ENCODE results near the gene ABCC3.

ABCC3 gene

GRCh38 chr17:50712641-50713040 is 78.0 kb downstream of the ABCC3 start:
- H3K27ac ChIP-seq (ENCODE audit: low read depth, low read length): no peak overlapping the region
- H4K20me1 ChIP-seq (ENCODE audit: control insufficient read depth, insufficient read depth, low read depth, low read length): no peaks in the 10 kb centered on the region
- no peaks in the 10 kb centered on the region for H3K27me3 ChIP-seq (ENCODE audit: control insufficient read depth, low read length)
- H3F3A ChIP-seq (ENCODE audit: control insufficient read depth, insufficient read depth): peaks cover 10% of the 10 kb centered on the region
- no peaks in the 10 kb centered on the region for H3K9me3 ChIP-seq (ENCODE audit: control insufficient read depth, insufficient read depth, low read length)
- no peaks in the 10 kb centered on the region for H3K36me3 ChIP-seq (ENCODE audit: control insufficient read depth, low read length)
- H3K4me3 ChIP-seq (ENCODE audit: low read length): no peak overlapping the region
- no peaks in the 10 kb centered on the region for H3K9me2 ChIP-seq (replicated peaks; ENCODE audit: control insufficient read depth, low read length)
- peaks cover 15% of the 10 kb centered on the region for H3K79me2 ChIP-seq (ENCODE audit: control insufficient read depth, low read length)
- H3K4me1 ChIP-seq (ENCODE audit: control insufficient read depth, low read length): peaks cover 28% of the 10 kb centered on the region
- TF ChIP-seq EZH2phosphoT487 (IDR thresholded peaks at IDR 0.05; ENCODE audit: borderline replicate concordance, low read length) (no peak), CTCF (IDR thresholded peaks at IDR 0.05; ENCODE audit: low read depth, low read length, poor library complexity, severe bottlenecking) (no peak)
- H3K4me2 ChIP-seq (ENCODE audit: low read length): no peak overlapping the region

GRCh38 chr17:50715471-50715870 is 80.8 kb downstream of the ABCC3 start:
- no peak overlapping the region for H3K4me3 ChIP-seq (ENCODE audit: low read length)
- peaks cover 2% of the 10 kb centered on the region for H3F3A ChIP-seq (ENCODE audit: control insufficient read depth, insufficient read depth)
- H3K9me2 ChIP-seq (replicated peaks; ENCODE audit: control insufficient read depth, low read length): no peaks in the 10 kb centered on the region
- H3K79me2 ChIP-seq (ENCODE audit: control insufficient read depth, low read length): peaks cover 18% of the 10 kb centered on the region
- H4K20me1 ChIP-seq (ENCODE audit: control insufficient read depth, insufficient read depth, low read depth, low read length): peaks cover 3% of the 10 kb centered on the region
- H3K27me3 ChIP-seq (ENCODE audit: control insufficient read depth, low read length): no peaks in the 10 kb centered on the region
- H3K27ac ChIP-seq (ENCODE audit: low read depth, low read length): no peak overlapping the region
- H3K36me3 ChIP-seq (ENCODE audit: control insufficient read depth, low read length): peaks cover 8% of the 10 kb centered on the region
- H3K4me2 ChIP-seq (ENCODE audit: low read length): no peak overlapping the region
- no peaks in the 10 kb centered on the region for H3K9me3 ChIP-seq (ENCODE audit: control insufficient read depth, insufficient read depth, low read length)
- TF ChIP-seq CTCF (IDR thresholded peaks at IDR 0.05; ENCODE audit: low read depth, low read length, poor library complexity, severe bottlenecking) (no peak), EZH2phosphoT487 (IDR thresholded peaks at IDR 0.05; ENCODE audit: borderline replicate concordance, low read length) (no peak)
- H3K4me1 ChIP-seq (ENCODE audit: control insufficient read depth, low read length): peaks cover 9% of the 10 kb centered on the region

GRCh38 chr17:50719144-50719923 is 84.7 kb downstream of the ABCC3 start, which contains the start of gene LUC7L3:
TSS of gene LUC7L3 (plus strand) at chr17:50719603. CDS start at chr17:50719733, 130 bp downstream.
- Histone ChIP-seq H3K4me2 (ENCODE audit: low read length) (peak within 1 kb of the TSS; percentile 86), H3K9me3 (ENCODE audit: control insufficient read depth, insufficient read depth, low read length) (no peaks in the 10 kb centered on the region), H3K9me2 (replicated peaks; ENCODE audit: control insufficient read depth, low read length) (no peaks in the 10 kb centered on the region), H4K20me1 (ENCODE audit: control insufficient read depth, insufficient read depth, low read depth, low read length) (peaks cover 36% of the 10 kb centered on the region), H3K27me3 (ENCODE audit: control insufficient read depth, low read length) (no peaks in the 10 kb centered on the region), H3K4me3 (ENCODE audit: low read length) (peak within 1 kb of the TSS; percentile 82), H3K4me1 (ENCODE audit: control insufficient read depth, low read length) (peaks cover 33% of the 10 kb centered on the region), H3K27ac (ENCODE audit: low read depth, low read length) (peak within 1 kb of the TSS; percentile 64), H3K79me2 (ENCODE audit: control insufficient read depth, low read length) (peaks cover 56% of the 10 kb centered on the region), H3K36me3 (ENCODE audit: control insufficient read depth, low read length) (peaks cover 44% of the 10 kb centered on the region), H3F3A (ENCODE audit: control insufficient read depth, insufficient read depth) (no peaks in the 10 kb centered on the region)
- no peak for TF ChIP-seq CTCF (IDR thresholded peaks at IDR 0.05; ENCODE audit: low read depth, low read length, poor library complexity, severe bottlenecking)
- TF ChIP-seq EZH2phosphoT487 (IDR thresholded peaks at IDR 0.05; ENCODE audit: borderline replicate concordance, low read length): no peak

Data from DOHH2 (cell line).